HEK293T (cell line): ENCODE results near the gene SUSD4.
A peak's percentile ranks its signal among the peaks of the same experiment; 100 is the strongest.

Experiments used
- CTCF ChIA-PET: fragments of 350-600 bp; formaldehyde crosslinking; extraction: SDS; loops from one replicate; lab custom pipeline; 2021; ENCODE audit warnings: antibody characterized with exemption, inconsistent platforms; lab: Yijun Ruan, JAX
- POLR2A ChIA-PET: fragments of 350-600 bp; formaldehyde crosslinking; extraction: SDS; loops from one replicate; lab custom pipeline; 2020; ENCODE audit warnings: antibody characterized with exemption, inconsistent platforms; lab: Yijun Ruan, JAX
- DNase-seq: peaks from one replicate; pipeline ENCODE4 v3.0.0; 2012; ENCODE audit warnings: mixed read lengths; ENCODE audit errors: extremely low spot score
- ARNT ChIP-seq: fragments of 450-650 bp; IDR thresholded peaks from 2 replicates; pipeline ENCODE4 v1.6.1; 2017; ENCODE audit warnings: mild to moderate bottlenecking
- BHLHE40 ChIP-seq: fragments of 450-650 bp; IDR thresholded peaks from 2 replicates; pipeline ENCODE4 v1.6.1; 2016; ENCODE audit warnings: mild to moderate bottlenecking, moderate library complexity, borderline replicate concordance
- CTBP1 ChIP-seq: fragments of 450-650 bp; IDR thresholded peaks from 2 replicates; pipeline ENCODE4 v1.6.1; 2016; ENCODE audit warnings: borderline replicate concordance
- ELF4 ChIP-seq: fragments of 450-650 bp; IDR thresholded peaks from 2 replicates; pipeline ENCODE4 v1.6.1; 2017; ENCODE audit warnings: antibody characterized with exemption
- FOXA1 ChIP-seq: fragments of 450-650 bp; IDR thresholded peaks from 2 replicates; pipeline ENCODE4 v1.6.1; 2016; ENCODE audit warnings: mild to moderate bottlenecking
- FOXK2 ChIP-seq: fragments of 450-650 bp; IDR thresholded peaks from 2 replicates; pipeline ENCODE4 v1.6.1; 2016; ENCODE audit warnings: mild to moderate bottlenecking
- FOXM1 ChIP-seq: fragments of 450-650 bp; IDR thresholded peaks from 2 replicates; pipeline ENCODE4 v1.6.1; 2017; ENCODE audit warnings: mild to moderate bottlenecking, borderline replicate concordance
- HDGF ChIP-seq: fragments of 450-650 bp; IDR thresholded peaks from 2 replicates; pipeline ENCODE4 v1.6.1; 2017; ENCODE audit warnings: antibody characterized with exemption, borderline replicate concordance
- L3MBTL2 ChIP-seq: fragments of 450-650 bp; conservative IDR thresholded peaks from 2 replicates; pipeline ENCODE4 v1.6.1; 2016; ENCODE audit warnings: mild to moderate bottlenecking
- LEF1 ChIP-seq: fragments of 450-650 bp; IDR thresholded peaks from 2 replicates; pipeline ENCODE4 v1.6.1; 2017; ENCODE audit warnings: mild to moderate bottlenecking, borderline replicate concordance
- NFRKB ChIP-seq: fragments of 450-650 bp; IDR thresholded peaks from 2 replicates; pipeline ENCODE4 v1.6.1; 2016; ENCODE audit warnings: mild to moderate bottlenecking, moderate library complexity
- PKNOX1 ChIP-seq: fragments of 450-650 bp; IDR thresholded peaks from 2 replicates; pipeline ENCODE4 v1.6.1; 2016
- SP1 ChIP-seq: fragments of 450-650 bp; IDR thresholded peaks from 2 replicates; pipeline ENCODE4 v1.6.1; 2017
- SUZ12 ChIP-seq: fragments of 450-650 bp; IDR thresholded peaks from 2 replicates; pipeline ENCODE4 v1.6.1; 2016; ENCODE audit warnings: mild to moderate bottlenecking
- TARDBP ChIP-seq: fragments of 450-650 bp; IDR thresholded peaks from 2 replicates; pipeline ENCODE4 v1.6.1; 2016
- ZNF384 ChIP-seq: fragments of 450-650 bp; IDR thresholded peaks from 2 replicates; pipeline ENCODE4 v1.6.1; 2016

Gene SUSD4

GRCh38 chr1:223308136-223308535 is 55.8 kb downstream of the SUSD4 start:
- POLR2A ChIA-PET = no interaction called here
- CTCF ChIA-PET = no interaction called here
- no peak for TF ChIP-seq TARDBP
- no peak for TF ChIP-seq FOXA1
- TF ChIP-seq ZNF384 = no peak
- TF ChIP-seq SP1 = no peak
- TF ChIP-seq NFRKB = no peak
- no peak for TF ChIP-seq CTBP1
- TF ChIP-seq SUZ12 = no peak
- TF ChIP-seq PKNOX1 = no peak
- TF ChIP-seq L3MBTL2 = no peak
- no peak for DNase-seq

- ChIA-PET POLR2A (no interaction called here), CTCF (no interaction called here)
- no peak for DNase-seq
- no peak for TF ChIP-seq SP1
- TF ChIP-seq HDGF = no peak
- TF ChIP-seq SUZ12 = no peak
Observed at GRCh38 chr1:223307544-223307943, 56.4 kb downstream of the SUSD4 start.

GRCh38 chr1:223304931-223305330 is 59.0 kb downstream of the SUSD4 start:
- DNase-seq = no peak
- no peak for TF ChIP-seq ZNF384
- no peak for TF ChIP-seq FOXK2
- CTCF ChIA-PET = interaction anchor here (0.6 kb wide), 1 partner anchor 181 kb away, joined by 3 read pairs; no protein-coding TSS in a partner anchor
- POLR2A ChIA-PET = no interaction called here

- no peak for DNase-seq
- ChIA-PET CTCF (no interaction called here), POLR2A (no interaction called here)
- TF ChIP-seq L3MBTL2 (no peak), FOXM1 (no peak), SP1 (no peak), FOXK2 (no peak)
Observed at GRCh38 chr1:223301371-223301770, 62.6 kb downstream of the SUSD4 start.

GRCh38 chr1:223299553-223299952 is 64.4 kb downstream of the SUSD4 start:
- no peak for TF ChIP-seq PKNOX1
- no peak for TF ChIP-seq FOXA1
- no peak for TF ChIP-seq BHLHE40
- TF ChIP-seq NFRKB = no peak
- ChIA-PET POLR2A (no interaction called here), CTCF (no interaction called here)
- DNase-seq = no peak

GRCh38 chr1:223298701-223299100 is 65.3 kb downstream of the SUSD4 start:
- no peak for DNase-seq
- TF ChIP-seq ARNT (no peak), LEF1 (no peak), FOXK2 (no peak)
- CTCF ChIA-PET = no interaction called here
- POLR2A ChIA-PET = no interaction called here

GRCh38 chr1:223297800-223298199 is 66.2 kb downstream of the SUSD4 start:
- POLR2A ChIA-PET = no interaction called here
- TF ChIP-seq FOXK2 = no peak
- TF ChIP-seq ELF4 = no peak
- TF ChIP-seq SP1 = no peak
- TF ChIP-seq NFRKB = no peak
- TF ChIP-seq L3MBTL2 = no peak
- no peak for TF ChIP-seq FOXM1
- no peak for TF ChIP-seq FOXA1
- TF ChIP-seq SUZ12 = no peak
- TF ChIP-seq LEF1 = no peak
- TF ChIP-seq ZNF384 = no peak
- no peak for TF ChIP-seq HDGF
- no peak for TF ChIP-seq PKNOX1
- TF ChIP-seq TARDBP = no peak
- TF ChIP-seq CTBP1 = no peak
- no peak for TF ChIP-seq BHLHE40
- no peak for TF ChIP-seq ARNT
- DNase-seq = no peak
- CTCF ChIA-PET = no interaction called here

- CTCF ChIA-PET = no interaction called here
- TF ChIP-seq FOXK2 (no peak), HDGF (no peak), PKNOX1 (peak; percentile 56)
- POLR2A ChIA-PET = no interaction called here
- no peak for DNase-seq
Observed at GRCh38 chr1:223291796-223292195, 72.2 kb downstream of the SUSD4 start.
